Stimulated activated CD4-positive, alpha-beta T cell treated with anti-CD3 and anti-CD28 coated beads, Interleukin-2, amount 100 ng/mL, for 4 hours (primary cell): ENCODE results near the gene FLYWCH2.
A peak's percentile ranks its signal among the peaks of the same experiment; 100 is the strongest.

ENCODE experiments used
- DNase-seq: peaks from one replicate; pipeline ENCODE4 v3.0.0-alpha.2; 2020; ENCODE audit warnings: low read depth

The FLYWCH2 gene, protein sequence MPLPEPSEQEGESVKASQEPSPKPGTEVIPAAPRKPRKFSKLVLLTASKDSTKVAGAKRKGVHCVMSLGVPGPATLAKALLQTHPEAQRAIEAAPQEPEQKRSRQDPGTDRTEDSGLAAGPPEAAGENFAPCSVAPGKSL

DNA sequence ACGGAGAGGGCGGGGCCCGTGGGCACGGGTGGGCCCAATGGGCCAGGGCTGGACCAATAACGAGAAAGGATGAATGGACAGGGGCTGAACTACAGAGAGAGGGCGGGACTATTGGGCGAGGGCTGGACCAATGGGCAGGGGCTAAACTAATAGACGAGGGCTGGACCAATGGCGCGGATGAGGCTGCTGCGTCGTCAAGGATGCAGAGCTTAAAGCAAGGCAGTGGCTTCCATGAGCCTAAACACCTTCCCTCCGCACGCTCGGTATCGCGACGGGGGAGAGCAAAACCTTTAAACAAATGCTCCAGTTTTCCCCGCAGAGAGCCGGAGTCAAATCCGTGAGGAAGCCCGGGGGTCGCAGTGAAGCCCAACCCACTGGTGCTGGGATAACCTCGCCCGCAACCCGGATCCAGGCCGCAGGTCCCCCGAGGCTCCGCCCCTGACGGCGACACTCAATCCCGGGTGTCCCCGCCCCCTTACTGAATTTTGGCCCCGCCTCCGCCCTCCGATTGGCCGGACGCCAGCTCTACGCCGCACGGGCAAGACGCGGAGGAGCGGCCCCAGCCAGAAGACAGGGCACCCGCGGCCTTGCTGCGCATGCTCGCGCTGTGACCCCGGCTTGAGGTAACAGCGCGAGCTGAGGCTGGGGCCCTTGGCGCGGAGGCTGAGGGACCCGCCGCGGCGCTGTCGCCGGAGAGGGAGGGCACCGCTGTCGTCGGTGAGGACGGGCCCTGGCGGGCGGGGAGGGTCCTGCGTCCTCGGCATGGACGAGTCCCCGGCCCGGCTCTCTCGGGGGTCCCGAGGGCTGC, at the start of gene FLYWCH2:
TSS of gene FLYWCH2 (plus strand) at position 566 of the 808 bp plus-strand sequence. CDS start 13,235 bp downstream, outside the sequence.
- DNase-seq = peak; percentile 99

DNA sequence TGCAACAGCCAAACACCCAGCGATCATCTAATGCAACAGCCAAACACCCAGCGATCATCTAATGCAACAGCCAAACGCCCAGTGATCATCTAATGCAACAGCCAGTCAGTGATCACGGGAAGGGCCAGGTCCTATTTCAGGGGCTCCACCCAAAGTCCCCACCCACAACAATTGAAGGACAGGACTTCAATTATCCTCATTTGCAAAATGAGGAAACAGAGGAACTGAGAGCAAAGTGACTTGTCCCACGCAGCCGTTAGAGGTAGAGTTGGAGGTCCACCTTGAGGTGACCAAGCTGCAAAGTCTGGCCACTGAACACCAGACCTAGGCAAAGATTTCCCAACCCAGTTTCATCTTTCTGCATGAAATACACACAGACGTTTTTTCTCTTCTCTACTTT, 49.2 kb upstream of the FLYWCH2 start:
- DNase-seq = no peak

DNA sequence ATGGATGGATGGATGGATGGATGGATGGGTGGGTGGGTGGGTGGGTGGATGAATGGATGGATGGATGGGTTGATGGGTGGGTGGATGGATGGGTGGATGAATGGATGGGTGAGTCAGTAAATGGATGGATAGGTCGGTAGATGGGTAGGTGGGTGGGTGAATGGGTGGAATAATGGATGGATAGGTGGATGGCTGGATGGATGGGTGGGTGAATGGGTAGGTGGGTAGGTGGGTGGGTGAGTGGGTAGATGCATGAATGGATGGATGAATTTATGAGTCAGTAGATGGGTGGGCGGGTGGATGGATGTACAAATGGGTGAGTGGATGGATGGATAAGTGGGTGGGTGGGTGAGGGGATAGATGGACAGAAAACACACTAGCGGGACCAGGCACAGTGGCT, 48.0 kb upstream of the FLYWCH2 start:
- DNase-seq = no peak

DNA sequence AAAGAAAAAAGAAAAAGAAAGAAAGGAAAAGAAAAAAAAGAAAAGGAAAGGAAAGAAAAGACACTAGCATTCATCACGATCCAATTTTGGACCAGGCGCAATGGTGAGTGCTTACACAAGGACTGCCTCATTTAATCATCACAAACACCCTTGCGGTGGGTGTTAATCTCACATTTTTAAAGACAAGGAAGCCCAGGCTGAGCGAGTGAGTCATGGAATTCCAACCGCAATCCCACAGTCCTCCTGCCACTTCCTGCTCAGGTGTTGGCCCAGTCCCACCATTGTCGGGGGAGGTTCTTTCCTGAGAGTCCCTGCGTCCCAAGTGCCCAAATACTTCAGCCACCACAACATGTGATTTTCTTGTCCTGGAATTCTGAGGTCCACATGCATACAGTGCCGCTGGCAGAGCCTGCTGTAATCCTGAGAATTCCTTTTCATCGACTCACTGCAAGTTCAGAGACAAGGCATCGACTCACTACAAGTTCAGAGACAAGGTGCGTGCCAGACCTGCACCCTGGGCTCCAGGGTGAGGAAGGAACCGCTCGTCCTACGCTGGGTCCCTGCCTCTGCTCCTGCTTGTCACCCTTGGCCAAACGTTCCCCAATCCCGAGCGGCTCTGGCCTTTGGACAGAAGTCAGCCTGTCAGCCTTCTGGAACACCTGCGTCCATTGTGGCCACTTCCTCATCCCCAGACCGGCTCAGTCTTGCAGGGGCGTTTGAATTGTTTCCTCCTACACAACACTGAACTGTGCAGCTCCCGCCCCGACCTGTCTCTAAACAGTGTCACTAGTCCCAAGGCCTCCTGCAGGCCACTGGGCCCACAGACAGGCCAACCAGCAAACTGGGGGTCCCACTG, 47.1 kb upstream of the FLYWCH2 start:
- DNase-seq = no peak

DNA sequence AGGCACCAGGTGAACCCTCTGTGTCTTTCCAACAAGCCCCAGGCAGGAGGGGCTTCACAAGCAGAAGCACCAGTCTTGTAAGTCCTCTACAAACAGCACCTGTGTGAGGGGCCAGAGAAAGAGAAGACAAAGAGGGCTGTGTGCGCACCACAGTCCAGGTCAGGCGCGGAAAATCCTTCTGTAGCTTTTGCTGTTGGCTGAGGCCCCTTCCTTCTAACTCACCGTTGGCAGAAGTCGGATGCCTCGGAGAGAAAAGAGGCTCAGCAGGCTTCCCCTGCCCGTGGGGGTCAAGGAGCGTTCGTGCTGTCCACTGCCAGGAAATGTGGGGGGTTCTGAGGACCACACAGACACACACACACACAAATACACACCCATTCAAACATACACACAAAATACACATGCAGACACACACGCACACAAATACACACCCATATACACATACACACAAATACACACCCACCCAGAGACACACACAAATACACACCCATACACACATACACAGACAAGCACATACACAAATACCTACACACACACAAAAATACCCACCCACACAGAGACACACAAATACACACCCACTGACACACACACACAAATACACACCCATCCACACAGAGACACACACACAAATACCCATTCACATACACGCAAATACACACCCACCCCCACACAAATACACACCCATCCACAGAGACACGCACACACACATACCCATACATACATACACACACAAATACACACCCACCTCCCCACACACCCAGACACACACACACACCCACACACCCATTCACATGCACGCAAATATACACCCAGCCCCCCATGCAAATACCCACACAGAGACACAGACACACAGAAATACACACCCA, 46.1 kb upstream of the FLYWCH2 start:
- no peak for DNase-seq

DNA sequence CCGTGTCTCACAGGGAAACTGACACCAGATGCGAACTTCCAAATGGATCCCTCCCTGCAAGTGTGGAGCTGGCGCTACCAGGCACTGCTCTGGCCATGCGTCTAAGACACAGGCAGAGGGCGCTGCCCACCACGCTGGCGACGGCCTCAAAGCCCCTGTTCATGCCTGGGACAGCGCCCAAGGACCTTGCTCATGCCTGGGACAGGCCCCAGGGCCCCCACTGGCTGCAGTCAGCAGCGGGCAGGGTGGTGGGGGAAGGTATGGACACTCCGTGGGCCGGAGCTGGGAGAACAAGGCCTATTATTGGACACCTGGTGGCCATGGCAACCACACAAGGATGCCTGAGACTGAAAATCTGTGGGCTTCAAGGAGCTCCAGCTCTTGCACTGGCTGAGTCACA, 44.1 kb upstream of the FLYWCH2 start:
- no peak for DNase-seq

DNA sequence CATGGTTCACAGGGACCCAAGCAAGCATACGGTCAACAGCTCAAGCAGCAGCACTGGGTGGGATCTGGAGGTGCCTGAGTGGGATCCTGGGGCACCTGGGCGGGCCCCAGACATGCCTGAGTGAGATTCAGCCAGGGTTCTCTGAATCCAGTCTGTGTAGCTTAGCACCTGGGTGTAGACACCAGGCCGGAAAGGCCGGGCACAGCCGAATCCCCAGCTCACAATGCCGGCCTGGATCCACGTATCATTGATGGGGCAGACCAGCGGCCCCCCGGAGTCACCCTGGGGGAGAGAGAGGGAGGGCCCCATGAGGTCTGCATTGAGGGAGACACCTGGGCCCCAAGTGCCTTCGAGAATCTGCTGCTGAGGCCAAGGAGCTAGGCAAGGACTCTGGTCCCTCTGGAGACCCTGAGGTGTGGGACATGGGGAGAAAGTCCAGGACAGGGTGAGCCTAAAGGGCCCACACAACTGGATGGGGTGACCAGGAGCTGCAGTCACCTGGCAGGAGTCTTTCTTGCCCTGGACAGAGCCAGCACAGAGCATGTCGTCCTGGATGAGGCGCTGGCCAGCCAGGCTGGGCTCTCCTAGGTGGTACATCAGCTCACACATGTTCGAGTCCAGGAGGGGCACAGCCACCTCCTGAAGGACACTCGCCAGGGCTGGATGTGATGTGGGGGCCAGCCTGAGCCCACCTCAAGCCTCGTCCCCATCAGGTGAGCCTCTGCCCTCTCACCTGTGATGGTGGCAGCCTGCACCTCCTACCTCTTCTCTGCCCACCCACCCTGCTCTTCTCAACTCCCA, 43.2 kb upstream of the FLYWCH2 start:
- no peak for DNase-seq

DNA sequence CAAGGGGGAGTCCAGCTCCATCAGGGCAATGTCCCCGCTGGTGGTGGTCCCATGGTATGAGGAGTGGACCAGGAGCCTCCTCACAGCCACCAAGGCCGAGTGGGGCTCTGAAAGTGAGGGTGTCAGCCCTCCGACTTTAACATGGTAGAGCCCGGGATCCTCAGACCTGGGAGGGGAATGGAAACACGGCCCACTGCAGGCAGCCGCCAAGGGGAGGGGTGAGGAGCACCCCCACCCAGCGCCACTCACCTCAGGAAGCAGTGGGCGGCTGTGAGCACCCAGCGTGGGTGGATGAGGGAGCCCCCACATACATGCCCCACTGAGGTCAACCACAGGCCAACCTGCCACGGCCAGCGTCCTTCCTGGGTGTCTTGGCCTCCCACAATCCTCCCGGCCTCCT, 42.1 kb upstream of the FLYWCH2 start:
- DNase-seq = no peak

DNA sequence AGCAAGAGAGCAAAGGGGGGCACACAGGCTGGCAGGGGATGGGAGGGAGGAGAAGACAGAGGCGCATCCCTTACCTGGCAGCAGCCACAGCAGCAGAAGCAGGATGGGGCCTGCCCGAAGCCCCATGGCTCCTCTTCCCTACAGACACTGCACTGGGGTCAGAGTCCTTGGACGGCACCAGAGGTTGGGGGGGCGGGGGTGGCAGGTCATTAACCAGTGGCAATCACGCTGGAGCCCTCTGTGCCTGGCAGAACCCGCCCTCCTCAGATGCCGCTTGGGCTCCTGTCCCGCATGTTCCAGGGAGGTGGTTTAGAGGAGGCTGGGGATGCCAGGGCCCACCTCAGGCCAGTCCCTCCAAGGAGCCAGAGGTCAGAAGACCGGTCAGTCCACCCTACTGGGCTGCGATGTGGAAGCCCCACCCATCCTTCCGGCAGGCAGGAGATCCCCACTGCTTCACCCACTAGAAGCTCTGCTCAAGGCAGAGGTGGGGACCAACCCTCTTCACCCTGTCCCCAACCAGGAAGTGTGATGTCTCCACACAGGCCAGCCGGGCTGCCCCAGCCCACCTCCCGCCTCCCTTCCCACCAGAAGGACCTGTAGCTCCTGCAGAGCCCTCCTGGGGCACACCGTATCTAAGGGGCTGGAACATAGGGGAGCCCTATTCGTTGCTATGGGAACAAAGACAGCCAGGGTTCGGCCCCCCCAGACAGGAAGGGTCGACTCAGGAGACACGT, 41.2 kb upstream of the FLYWCH2 start:
- DNase-seq = no peak

DNA sequence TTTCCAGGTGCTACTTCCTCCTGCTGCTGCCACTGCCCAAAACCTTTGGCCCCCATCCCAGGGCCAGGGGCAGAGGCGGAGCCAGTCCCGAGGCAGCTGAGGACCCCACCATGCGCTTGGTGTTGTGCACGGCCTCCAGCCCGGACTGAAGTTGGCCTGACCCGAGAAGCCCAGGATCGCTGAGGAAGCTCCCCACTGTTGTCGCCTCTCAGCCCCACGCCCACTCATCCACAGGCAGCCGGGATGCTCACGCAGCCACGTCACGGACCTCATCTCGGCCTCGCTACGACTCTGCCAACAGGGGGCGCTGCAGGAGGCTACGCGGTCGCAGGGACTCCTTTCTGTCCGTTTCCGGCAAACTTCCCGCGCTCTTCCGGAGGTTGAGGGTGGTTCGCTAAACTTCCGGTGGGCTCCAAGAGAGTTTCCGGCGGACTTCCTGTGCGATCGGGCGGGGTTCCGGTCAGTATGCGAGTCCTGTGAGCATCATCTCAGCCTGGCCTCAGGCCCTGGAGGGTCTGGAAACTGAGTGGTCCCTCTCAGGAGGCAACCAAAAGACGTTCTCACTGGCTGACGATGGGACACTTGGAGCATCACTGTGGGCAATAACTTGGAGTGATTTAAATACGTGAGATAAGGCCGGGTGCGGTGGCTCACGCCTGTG, 40.5 kb upstream of the FLYWCH2 start:
- DNase-seq = peak; percentile 41

DNA sequence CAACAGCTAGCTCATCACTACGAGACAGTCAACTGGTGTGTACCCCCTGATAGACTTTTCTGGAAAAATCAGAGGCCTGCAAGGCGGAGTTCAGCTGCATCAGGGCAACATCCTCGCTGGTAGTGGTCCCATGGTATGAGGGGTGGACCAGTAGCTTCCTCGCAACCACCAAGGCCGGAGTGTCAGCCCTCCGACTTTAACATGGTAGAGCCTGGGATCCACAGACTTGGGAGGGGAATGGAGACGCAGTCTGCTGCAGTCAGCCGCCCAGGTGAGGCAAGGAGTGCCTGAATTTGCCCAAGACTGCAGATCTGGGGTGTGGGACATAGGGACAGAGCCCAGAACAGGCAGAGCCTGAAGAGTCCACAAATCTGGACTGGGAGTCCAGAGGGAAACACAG, 39.5 kb upstream of the FLYWCH2 start:
- no peak for DNase-seq

DNA sequence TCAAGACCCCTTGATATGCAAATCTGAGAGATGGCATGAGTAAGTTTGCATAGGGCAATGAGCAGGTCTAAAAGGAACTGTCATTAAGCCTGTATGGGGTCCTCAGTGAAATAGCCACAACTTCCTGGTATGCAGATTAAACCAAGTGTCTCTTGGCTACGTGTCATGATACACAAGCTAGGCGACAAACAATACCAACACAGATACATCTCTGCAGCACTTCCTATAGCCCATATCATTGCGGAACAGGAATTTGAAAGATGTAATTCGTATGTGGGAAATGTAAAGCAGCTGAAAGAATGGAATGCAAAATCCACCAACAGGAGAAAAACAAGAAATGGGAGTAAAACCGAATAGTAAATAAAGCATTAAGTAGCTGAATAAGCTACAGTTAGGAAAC, 37.9 kb upstream of the FLYWCH2 start:
- no peak for DNase-seq

DNA sequence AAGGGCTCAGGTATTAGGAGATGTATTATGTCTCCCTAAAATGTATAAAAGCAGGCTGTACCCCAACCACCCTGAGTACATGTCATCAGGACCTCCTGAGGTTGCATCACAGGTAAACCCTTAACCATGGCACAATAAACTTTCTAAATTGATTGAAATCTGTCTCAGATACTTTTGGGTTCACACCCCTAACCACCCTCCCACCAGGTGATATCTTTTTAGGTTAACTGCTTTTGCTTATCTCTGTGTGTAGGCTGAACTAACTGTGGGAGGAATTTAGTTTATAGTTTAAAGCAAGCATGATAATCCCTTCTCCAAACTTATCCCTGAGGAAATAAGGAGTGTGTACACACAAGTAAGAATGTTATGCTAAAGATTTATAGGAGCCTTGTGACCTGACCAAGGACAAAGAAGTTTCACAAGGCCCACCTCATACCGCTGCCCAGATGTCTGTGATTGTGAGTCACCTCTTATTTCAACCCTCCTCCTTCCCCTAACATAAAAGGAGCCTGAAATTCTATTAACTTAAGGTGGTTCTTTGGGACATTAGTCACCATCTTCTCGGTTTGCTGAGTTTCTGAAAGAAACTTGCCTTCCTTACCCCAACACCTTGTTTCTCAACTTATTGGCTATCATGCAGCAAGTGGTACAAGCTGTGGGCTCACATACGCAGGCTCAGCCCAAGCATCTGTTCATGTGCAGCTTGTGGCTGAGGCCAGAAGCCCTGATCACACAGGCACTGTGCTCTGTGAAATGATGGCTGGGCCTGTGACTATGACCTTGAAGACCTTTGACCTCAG, 36.3 kb upstream of the FLYWCH2 start:
- no peak for DNase-seq

DNA sequence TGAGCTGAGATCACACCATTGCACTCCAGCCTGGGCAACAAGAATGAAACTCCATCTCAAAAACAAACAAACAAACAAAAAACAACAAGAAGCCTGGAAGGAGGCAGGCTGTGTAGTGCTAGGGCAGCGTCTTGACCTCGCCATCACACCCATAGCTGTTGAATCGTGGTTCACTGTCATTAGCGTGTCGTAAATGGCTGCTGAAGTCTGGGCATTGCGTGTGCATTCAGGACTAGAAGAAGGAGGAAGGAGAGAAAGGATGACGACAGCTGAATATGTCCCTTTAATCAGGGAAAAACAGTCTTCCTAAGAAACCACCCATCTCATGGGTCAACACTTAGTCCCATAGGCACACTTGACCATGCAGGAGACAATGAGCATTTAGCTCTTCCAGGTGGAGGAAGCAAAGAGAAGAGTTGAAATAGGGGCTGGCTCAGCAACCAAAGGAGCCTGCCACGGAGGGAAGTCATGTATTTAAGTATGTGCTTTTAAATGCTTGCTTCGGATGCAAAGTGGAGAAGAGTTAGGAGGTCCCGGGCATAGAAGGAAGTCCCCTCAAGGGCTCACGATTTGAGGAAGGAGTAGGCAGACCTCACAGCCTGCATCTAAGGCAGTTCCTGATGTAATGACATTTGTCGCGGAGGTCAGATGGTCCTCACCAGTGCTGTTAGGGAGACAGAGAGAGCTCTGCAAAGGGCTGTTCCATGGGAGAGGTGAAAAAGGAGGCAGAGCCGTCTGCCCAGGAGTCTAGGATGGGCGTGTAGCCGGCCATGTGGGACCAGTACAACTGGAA, 33.9 kb upstream of the FLYWCH2 start:
- no peak for DNase-seq

DNA sequence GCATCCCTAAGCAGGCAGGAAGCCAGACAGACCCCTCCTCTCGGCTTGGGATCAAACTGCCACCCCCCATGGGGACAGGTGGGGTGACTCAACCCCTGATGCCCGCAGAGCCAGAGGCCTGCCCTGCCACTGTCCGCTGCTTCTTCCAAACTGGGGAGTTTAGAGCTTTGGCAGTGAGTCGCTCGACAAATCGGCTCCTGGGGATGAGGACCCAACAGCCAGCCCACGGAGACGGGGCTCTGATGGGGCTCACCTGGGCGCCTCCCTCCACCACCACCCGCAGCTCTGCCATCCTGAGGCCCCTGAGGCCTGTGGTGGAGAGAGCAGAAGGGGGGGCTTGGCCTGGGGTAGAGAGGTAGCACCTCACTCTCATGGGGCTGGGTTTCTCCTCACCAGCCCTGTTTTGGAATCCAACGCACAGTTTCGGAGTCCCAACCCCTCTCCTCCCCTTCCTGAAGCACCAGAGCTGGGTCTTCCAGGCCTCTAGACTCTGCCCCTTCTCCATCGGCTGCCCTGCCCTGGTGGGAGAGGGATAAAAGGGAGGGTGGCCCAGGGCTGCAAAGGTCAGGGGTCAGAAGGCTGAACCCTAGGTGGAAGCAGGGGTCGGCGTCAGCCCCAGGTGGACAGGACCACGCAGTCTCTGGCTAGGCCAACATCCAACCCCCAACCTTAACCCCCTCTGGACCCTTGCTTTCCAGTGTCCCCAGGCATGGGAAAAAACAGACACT, 30.8 kb upstream of the FLYWCH2 start:
- DNase-seq = no peak

DNA sequence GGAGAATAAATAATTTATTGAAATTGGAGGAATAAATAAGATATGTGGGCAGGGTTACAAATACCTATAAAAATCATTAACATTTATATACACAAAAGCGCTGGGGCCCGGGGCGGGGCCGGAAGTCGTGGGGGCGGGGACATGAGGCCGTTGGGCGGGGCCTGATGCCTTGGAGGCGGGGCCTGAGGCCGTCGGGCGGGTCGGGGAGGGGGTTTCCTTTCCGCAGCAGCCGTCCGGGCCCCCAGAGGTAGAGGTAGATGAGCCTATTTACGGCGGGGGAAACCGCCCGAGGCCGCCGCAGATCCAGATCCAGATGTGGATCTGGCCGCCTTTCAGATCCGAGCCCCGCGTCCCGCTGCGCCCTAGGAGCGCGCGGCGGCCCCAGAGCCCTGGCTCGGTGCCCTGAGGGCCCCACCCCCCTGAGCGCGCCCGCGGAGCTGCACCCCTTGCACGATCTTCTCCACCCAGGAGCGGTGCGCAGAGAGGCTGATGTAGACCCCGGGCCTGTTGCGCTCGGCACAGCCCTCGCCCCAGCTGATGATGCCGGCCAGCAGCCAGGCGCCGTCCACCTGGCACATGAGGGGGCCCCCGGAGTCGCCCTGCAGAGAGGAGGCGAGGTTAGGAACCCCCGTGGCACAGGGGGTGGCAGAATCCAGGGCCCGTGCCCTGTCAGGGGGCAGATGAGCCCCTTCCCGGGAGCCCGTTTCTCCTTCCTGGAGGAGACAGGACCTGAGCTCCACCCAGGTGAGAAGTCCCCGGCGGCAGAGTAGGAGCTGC, 30.1 kb upstream of the FLYWCH2 start:
- no peak for DNase-seq
